Lower leg skin (tissue), 4 donors: ENCODE measurements around the gene SLC2A6. TPM values are rescaled to one million over a fixed set of nuclear protein-coding genes. Genes with fewer than 3 reads are reported as not detected.

Experiments
- DNase-seq, 2 donors: peaks; one replicate each; pipeline ENCODE4 v3.0.0-alpha.2; 2019; ENCODE audit warnings: low spot score in 2 of 2
- H3K4me3 ChIP-seq: fragments of 200-600 bp; sonication (generic); 2 replicates; pipeline ENCODE4 v1.5.1; 2017; ENCODE audit warnings: mild to moderate bottlenecking, low read depth; ENCODE audit not compliant: poor library complexity, severe bottlenecking
- POLR2A ChIP-seq, 2 donors: fragments of 450-650 bp; IDR thresholded peaks; one replicate each; pipeline ENCODE4 v1.6.1; 2016 to 2017; ENCODE audit warnings: antibody characterized with exemption in 2 of 2, mild to moderate bottlenecking in 1 of 2, moderate library complexity in 1 of 2
- WGBS, 2 donors: methylation state at CpG; one replicate each; pipeline ENCODE4 v1.1.5; 2018; 5-methylcytosine and 5-hydroxymethylcytosine counted together
- intact Hi-C: fragments of 100-400 bp; cut with DNase I; formaldehyde crosslinking; loops from one replicate; pipeline ENCODE4 v1.15.0; 2023; ENCODE audit warnings: low total_unique reads
- total RNA-seq, 4 donors: library from RNA; depleted of rRNA; stranded (reverse); fragments of >200 nt; gene quantifications; one replicate each; pipeline ENCODE4 v1.1.0, GENCODE V29; 2016
- TF ChIP-seq, protein P1 (sequence below), 3 donors: fragments of 450-650 bp; IDR thresholded peaks; one replicate each; pipeline ENCODE4 v1.5.1; 2016; ENCODE audit warnings: antibody characterized with exemption in 3 of 3, mild to moderate bottlenecking in 3 of 3, moderate library complexity in 2 of 3

The SLC2A6 gene
- total RNA-seq, 4 donors from 2014 or later, result 0.54 to 1.0 TPM; not detected in 2

DNA sequence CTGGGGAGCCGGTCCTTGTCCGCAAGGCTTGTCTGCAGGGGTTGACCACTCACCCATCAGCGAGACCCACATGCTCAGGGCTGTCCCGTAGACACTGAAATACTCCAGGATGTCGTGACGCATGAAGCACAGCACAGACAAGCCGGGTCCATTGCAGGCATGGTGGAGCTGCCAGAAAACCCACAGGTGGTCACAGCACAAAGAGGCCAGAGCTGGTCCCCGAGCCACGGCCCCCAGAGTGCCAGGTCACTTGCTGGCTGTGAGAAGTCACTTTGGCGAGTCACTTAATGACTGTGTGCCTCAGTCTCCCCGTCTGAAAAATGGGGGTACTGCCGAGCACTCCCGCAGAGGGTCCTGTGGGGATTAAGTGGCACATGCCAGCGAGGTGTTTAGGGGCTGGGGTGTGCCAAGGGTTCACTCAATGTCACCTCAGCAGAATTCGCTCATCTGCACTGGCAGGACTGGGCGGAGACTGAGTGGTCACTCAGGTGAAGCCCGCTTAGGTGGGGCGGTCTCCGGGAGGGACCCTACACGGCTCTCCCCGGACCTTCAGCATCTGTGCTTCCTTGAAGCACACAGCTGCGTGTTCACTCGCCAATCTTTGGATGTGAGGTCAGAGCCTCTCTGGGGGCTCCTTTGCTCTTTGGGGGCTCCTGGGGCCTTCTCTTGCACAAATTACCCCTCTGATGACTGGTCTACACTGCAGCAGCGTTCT lies 41.4 kb upstream of the SLC2A6 start:
- 80 to 82% methylated on average over 23 of the region's 24 CpGs for WGBS, 2 donors
- intact Hi-C loops, result no loop called here
- H3K4me3 ChIP-seq, result no peak overlapping the region
- no peak for TF ChIP-seq POLR2A (IDR thresholded peaks at IDR 0.05)
- TF ChIP-seq, protein P1, sequence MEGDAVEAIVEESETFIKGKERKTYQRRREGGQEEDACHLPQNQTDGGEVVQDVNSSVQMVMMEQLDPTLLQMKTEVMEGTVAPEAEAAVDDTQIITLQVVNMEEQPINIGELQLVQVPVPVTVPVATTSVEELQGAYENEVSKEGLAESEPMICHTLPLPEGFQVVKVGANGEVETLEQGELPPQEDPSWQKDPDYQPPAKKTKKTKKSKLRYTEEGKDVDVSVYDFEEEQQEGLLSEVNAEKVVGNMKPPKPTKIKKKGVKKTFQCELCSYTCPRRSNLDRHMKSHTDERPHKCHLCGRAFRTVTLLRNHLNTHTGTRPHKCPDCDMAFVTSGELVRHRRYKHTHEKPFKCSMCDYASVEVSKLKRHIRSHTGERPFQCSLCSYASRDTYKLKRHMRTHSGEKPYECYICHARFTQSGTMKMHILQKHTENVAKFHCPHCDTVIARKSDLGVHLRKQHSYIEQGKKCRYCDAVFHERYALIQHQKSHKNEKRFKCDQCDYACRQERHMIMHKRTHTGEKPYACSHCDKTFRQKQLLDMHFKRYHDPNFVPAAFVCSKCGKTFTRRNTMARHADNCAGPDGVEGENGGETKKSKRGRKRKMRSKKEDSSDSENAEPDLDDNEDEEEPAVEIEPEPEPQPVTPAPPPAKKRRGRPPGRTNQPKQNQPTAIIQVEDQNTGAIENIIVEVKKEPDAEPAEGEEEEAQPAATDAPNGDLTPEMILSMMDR (IDR thresholded peaks at IDR 0.05), result no peak
- DNase-seq, result no peak

DNA sequence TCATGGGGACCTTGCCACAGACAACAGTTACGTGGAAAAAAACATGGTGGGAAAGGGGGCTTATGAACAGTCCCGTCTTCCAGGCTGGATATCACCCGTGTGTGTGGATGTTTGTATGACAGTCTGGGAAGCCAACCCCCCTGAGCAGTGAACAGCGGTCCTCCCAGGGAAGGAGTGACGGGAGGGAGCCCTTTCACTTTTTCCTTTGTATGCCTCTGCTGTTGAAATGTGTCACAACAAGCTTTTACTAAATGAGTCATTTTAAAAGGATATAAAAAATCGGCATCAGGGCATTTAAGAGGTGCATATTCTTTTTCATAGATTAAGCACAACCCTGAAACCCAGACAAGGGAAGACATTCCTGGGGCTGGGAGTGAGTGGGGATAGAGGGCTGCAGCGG lies 40.8 kb upstream of the SLC2A6 start:
- H3K4me3 ChIP-seq, result no peak overlapping the region
- intact Hi-C loops, result no loop called here
- DNase-seq, result no peak
- WGBS, 2 donors, result 42 to 44% methylated on average over 7 of the region's 7 CpGs
- TF ChIP-seq, protein P1 (IDR thresholded peaks at IDR 0.05), result no peak
- TF ChIP-seq POLR2A (IDR thresholded peaks at IDR 0.05), result no peak

DNA sequence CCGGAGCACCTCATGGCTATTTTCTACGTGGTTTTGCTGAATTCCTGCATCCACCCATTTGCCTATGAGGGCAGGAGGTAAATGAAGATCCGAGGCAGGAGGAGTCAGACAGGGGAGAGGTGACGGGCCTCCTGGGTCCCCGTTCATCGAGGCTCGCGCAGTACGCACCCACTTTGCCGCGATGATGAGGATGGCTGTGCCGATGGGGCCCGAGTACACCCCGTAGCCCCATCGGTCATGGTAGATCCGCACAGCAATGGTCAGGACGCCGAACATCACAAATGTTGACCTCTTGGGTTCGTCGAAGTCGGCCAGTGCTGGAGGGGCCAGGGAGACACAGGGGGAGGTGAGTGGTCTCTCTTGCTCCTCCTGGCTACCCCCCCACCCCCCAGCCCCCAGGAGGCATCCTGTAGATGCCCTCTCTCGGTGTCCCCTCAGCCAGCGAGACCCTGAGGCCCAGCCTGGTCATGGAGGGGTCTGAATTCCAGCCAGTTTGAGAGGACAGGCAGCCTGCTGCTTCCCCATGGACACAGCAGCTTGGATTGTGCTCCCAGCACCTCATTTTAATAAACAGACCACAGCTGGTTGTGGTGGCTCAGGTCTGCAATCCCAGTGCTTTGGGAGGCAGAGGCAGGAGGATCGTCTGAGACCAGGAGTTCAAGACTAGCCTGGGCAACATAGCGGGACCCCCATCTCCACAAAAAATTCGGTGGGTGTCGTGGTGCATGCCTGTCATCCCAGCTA lies 40.0 kb upstream of the SLC2A6 start:
- no peak overlapping the region for H3K4me3 ChIP-seq
- intact Hi-C loops, result no loop called here
- TF ChIP-seq, protein P1 (IDR thresholded peaks at IDR 0.05), result no peak
- no peak for TF ChIP-seq POLR2A (IDR thresholded peaks at IDR 0.05)
- DNase-seq, result no peak
- 88 to 89% methylated on average over 19 to 27 of the region's 27 CpGs for WGBS, 2 donors

GRCh38 chr9:133518200-133518599 lies 39.3 kb upstream of the SLC2A6 start:
- no peak for TF ChIP-seq POLR2A (IDR thresholded peaks at IDR 0.05)
- TF ChIP-seq, protein P1 (IDR thresholded peaks at IDR 0.05), result no peak
- DNase-seq, result no peak
- no peak overlapping the region for H3K4me3 ChIP-seq
- intact Hi-C loops, result no loop called here
- WGBS, 2 donors, result 77 to 83% methylated on average over 5 of the region's 5 CpGs

DNA sequence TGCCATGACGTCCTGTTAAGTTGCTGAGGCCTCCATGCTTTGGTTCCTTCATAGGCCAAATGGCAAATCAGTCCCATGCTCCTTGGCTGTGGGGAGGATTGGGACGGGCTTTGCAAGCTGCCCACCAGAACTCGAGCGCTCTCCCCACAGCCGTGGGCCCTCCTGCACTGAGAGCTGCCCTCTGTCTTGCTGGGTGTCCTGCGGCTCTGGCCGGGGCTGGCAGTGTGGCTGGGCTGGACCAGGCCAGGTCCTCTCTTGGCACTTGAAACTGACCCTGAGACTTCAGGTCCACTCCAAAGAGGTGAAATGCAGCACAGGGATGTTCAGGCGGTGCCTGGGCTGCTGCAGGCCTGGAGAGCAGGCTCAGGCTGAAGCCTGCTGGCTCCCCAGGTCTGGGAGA lies 38.8 kb upstream of the SLC2A6 start:
- no peak for DNase-seq
- TF ChIP-seq, protein P1 (IDR thresholded peaks at IDR 0.05), result no peak
- no peak for TF ChIP-seq POLR2A (IDR thresholded peaks at IDR 0.05)
- WGBS, 2 donors, result 76 to 79% methylated on average over 7 to 8 of the region's 8 CpGs
- no peak overlapping the region for H3K4me3 ChIP-seq
- intact Hi-C loops, result no loop called here
